ENCODE measurements around the gene PIEZO2.
"Not testable (repeated sequence)": the region's sequence is repeated elsewhere in the genome, so short reads cannot be mapped to it uniquely, and the experiment has no call there.

The PIEZO2 gene

DNA sequence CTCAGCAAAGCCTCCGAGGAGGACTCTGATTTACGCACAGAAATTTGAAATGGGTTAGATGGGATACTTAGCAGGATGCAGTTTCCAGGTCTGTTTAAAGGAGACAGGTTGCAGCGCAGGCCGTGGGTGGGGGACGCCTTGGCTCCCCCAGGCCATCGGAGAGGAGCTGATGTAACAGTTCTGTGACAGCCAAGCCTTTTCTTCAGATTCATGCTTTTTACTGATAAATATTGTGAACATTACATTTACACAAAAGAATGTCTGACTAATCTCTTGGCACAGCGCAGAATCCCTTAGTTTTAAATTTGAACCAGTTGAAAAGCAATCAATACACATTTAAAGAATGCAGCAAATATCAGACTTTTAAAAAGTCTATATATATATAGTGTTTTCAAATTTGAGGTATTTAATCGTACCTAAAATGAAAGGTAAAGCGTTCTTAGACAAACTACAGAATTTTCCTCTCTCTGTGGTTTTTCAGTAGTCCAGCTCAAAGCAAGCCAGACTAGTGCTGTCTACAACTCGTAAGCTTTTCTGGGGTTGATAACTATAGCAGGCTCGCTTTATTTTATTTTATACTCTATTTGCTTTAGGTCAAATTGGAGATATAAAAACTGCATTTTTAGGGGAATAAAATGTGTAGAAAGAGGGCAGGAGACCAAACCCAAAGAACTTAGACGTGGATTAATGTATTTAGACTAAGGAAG, 221.9 kb downstream of the PIEZO2 start:
- DNase-seq (ENCODE audit: low spot score) = peak; percentile 66

DNA sequence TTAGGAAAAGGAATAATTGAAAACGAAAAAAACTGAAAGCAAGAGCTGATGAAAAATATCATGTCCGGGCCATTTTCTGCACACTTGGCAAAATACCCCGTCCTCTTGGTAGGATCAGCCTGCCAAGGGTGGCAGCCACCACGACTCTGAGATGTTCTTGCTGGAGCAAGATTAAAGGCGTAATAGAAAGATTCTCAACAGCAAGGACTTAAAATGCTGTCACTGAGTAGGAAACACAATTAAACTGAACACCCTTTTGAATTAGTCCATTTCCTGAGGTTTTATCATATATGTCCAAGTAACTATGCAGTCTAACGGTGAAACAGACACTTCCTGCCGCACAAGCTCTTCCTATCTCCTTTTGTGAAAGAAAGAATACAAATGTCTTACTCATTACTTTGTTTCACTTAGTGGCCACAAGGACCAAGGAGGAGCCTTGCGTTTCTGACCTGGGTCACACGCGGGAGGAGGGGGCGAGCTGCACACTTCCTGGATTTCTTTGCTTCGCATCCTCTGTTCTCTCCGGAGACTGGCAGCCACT, 222.7 kb downstream of the PIEZO2 start:
- DNase-seq (ENCODE audit: low spot score) = peak; percentile 48

DNA sequence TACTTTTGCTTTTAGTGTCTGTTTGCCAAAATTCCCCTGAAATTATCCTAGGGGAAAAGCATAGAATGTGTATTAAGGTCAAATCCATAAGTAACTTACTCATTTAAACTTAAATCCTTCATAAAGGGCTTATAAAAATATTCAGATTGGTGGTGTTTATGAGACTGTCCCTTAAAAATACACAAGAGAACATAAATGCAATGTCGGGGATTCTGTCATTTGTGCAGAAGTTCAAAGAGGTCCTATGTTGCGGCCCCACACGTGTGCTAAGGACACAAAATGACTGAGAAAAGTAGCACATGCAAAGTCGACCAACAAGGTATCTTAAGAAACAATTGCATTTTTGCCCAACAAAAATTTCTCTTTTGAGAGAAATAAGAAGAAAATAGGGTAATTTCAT, 225.1 kb downstream of the PIEZO2 start:
- DNase-seq (ENCODE audit: low spot score) = no peak

DNA sequence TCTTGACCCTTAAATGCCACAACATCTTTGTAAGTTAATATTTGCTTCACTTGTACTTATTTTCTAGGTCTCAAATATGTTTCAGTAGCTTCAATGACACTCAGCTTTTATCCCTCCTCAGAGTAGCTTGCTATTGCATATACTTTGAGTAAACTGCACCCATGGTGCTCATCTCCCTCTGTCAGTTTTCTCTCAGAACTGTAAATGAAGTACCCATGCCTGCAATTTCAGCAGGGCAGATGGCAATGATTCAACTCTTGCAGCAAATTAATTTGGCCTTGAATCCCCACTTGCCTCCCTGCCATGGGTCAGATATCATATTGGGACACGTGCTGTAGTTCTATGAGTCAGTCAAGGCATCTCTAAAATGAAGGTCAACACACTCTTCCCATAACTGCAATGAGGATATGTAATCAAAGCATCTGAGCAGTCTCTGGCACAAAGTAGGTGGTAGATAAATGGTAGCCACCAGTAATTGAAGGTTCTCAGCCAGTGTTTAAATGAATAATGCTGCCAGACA, 225.8 kb downstream of the PIEZO2 start:
- DNase-seq (ENCODE audit: low spot score) = no peak

DNA sequence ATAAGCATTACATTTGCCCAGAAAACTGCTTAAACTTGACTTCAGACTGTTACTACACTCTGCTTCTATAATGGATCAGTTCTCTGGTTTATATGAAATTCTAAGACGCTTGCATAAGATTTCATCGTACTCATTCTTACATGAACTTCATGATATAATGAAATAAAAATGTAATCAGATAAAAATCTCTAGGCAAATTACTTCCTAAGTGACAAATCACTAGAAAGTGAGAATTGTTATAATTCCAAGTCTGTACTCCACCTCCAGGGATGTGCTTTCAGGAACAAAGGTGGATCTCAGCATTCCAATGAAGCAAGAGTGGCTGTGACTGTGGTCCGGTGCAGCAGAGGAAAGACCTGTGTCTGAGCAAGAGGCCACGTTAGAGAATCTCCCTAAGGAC, 226.2 kb downstream of the PIEZO2 start:
- no peak for DNase-seq (ENCODE audit: low spot score)

DNA sequence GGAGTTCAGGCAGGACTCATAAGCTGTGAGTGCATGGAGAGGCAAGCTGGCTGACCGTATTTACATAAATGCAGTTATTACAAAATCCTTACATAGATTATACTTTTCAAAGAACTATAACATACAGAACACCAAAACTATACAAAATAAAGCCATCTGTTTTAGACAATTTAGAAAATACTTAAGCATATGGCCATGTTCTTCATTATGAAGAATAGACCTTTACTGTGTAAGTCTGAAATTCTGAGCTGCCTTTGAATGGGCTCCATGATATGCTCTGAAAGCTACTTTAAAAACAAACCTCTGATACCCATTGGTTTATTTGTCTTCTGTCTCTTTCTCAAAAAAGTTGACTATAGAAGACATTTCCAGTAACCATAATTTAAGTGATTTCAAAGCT, 226.7 kb downstream of the PIEZO2 start:
- DNase-seq (ENCODE audit: low spot score) = not testable (repeated sequence)

DNA sequence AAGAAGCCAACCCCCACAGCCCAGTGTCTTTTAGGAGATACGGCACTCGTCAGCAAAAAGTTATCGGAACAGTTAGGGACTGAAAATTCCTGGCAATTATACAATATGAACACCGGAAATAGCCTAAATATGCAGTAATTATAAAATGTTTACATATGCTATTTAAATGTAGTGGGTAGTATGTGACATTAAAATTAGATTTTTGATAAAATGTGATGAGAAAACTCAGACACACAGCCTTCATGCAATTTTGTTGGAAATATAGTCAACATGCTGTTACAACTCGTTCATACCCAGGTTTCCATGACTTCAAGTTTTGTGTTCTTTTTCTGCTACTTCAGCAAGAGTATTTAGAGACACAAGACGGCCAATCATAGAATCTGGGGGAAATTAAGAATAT, 229.1 kb downstream of the PIEZO2 start:
- DNase-seq (ENCODE audit: low spot score) = not testable (repeated sequence)

DNA sequence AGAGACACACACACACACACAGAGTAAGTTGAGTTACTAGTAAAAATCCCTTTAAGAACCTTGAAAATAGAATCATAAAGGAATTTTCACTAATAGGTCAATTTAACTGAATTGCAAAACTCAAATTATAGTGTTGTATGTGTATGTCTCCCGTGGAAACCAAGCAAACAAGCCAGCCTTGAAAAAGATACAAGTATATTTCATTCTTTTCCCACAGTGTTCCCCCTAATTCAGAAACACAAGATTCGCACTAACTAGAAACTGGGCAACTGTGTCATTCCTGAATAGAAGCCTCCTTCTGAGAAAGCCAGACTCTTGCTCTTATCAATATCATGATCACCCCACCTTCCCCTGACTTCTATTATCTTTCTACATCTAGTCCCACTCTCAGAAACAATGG, 229.5 kb downstream of the PIEZO2 start:
- no peak for DNase-seq (ENCODE audit: low spot score)

DNA sequence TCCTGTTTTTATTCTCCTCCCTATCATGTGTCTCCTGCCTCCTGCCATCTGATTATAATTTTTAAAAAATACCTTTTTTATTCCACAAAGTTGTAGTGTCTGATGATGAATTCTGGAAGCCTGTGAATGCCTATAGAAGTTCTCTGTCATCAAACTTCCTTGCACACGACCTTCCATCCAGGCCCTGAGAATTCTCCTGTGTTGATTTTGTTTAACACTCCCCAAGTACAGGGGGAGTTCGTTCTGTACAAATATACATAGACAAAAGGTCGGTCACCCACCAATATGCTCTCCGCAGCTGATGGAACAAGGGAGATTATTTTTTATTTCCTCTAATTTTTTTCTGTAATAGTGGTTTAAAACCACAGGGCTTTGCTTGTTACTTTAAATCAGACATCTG, 232.5 kb downstream of the PIEZO2 start:
- DNase-seq (ENCODE audit: low spot score) = no peak

DNA sequence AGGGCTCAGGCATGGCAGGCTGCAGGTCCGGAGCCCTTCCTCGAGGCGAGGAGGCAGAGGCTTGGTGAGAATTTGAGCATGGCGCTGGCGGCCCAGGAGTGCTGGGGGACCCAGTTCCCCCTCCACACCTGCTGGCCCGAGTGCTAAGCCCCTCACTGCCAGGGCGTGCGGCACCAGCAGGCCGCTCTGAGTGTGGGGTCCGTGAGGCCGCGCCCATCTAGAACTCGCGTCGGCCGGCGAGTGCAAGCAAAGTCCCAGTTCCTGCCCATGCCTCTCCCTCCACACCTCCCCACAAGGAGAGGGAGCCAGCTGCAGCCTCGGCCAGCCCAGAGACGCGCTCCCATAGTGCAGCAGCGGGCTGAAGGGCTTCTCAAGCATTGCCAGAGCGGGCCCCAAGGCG, 233.0 kb downstream of the PIEZO2 start:
- DNase-seq (ENCODE audit: low spot score) = no peak

DNA sequence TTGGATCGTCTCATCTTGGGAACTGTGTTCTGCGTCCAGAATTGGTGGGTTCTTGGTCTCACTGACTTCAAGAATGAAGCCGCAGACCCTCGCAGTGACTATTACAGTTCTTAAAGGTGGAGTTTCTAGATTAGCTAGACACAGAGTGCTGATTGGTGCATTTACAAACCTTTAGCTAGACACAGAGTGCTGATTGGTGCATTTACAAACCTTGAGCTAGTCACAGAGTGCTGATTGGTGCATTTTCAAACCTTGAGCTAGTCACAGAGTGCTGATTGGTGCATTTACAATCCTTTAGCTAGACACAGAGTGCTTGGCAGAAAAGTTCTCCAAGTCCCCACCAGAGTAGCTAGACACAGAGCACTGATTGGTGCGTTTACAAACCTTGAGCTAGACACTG, 233.6 kb downstream of the PIEZO2 start:
- DNase-seq (ENCODE audit: low spot score) = not testable (repeated sequence)

DNA sequence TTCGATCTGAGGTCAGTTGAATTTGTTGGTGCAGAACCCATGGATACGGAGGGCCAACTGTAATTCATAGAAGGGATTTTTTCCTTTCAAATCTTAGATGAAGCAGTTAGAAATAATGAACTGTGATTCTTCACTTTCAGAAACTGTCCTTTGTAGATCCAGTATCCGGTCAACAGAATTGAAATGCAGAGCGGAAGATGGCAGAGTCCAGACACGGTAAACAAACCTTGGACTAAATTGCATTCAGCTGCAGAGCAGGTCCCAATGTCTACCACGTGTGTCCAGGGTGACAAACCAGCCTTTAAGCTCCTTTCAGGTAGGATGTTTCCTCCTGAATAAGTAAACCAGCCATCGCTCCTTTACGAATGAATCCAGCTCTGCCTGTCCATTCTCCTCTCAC, 234.8 kb downstream of the PIEZO2 start:
- not testable (repeated sequence) for DNase-seq (ENCODE audit: low spot score)

DNA sequence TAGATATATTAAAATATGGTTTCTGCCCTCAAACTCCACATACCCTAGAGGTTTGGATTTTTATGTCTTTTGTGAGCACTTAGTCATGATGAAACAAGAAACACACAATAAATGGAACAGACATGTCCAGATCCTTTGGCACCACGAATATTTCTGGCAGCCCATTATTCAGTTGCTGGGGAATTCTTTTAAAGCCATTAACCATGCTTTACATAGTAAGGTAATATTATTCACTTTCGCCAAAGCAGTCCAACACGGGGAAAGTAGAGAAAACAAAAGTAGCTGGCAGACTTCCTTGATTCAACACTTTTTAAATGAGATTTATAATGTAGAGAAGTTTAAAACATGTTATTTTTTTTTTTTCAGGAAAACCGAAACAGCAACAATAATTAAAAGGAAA, 235.4 kb downstream of the PIEZO2 start:
- DNase-seq (ENCODE audit: low spot score) = no peak

DNA sequence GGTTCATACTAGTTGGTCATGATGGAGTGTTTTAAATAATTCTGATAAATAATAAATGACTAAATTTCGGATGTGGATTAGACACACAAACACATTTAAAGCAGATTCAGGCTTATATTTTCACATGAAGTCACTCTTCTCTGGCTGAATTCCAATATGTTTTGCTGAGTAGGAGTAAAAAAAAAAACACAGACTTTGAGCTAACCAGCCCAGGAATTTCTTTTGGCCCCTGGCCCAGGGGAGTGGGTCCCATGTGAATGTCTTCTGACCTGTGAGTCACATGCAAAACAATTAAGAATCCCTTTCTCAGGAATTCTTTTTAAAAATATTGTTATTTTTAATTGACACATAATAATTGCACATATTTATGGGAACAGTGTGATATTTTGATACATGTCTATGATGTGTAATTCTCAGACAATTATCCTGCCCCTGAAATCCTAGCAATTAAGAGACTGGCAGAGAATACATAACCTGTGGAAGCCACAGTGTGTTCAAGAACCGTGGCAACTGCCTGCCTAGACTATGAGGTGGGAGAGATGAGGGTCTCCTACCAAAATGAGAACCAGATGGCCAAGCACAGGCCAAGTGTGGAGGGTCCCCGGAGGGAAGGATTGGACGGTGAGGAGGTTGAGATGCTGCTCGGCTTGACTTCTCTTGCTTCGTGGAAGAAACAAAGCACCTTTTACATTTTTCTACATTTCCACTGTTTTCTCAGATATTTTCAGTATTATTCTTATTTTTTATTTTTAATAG, 236.4 kb downstream of the PIEZO2 start:
- peak; percentile 25 for DNase-seq (ENCODE audit: low spot score)

DNA sequence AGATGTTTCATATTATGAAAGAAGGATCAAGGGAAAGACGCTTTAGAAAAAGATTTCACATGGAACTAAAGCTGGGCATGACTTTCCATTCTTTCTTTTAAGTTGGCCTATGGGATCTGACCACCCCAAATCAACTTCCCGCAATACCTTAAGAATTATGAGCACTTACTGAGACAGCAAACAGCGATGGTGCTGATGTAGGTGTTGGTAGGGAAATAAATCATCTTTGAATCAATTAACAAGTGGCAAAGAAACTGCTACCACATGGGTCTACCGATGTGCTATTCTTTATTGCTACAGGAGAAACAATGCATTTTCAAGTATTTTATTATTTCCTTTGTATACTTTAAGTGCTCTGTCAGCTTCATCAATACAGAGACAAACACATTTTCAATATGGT, 239.6 kb downstream of the PIEZO2 start:
- no peak for DNase-seq (ENCODE audit: low spot score)

DNA sequence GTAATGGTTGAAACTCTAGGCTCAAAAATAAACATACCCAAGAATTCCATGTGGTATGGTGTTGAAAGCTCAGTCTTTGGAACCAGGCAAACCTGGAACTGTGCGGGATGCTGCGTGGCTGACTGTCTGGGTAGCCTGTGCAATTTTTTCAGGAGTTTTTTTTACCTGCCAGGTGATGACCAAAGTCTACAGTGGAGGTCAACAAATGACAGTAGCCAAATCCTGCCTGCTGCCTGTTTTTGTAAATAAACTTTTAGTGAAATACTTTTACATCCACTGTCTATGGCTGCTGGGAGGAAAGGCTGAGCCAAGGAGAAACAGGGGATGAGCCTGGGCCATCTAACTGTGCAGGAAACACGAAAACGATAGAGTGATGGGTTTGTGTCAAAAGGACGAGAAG, 240.6 kb downstream of the PIEZO2 start:
- no peak for DNase-seq (ENCODE audit: low spot score)

DNA sequence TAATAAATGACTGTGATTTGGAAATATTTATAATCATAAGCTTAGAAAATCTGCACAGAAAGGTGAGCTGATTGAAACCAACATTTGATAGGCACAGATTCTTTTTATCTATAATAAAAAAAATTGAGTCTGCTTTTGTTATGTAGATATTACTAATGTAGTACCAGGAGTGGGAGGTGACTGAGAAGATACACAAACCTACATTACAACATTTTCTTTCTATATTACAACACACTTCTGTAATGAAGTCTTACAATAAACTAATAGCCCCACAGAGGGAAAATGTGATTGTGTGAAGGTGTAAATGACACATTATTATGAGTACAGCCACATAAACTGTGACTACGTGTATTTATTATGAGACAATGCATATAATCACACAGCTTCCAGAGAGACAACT, 241.6 kb downstream of the PIEZO2 start:
- no peak for DNase-seq (ENCODE audit: low spot score)

DNA sequence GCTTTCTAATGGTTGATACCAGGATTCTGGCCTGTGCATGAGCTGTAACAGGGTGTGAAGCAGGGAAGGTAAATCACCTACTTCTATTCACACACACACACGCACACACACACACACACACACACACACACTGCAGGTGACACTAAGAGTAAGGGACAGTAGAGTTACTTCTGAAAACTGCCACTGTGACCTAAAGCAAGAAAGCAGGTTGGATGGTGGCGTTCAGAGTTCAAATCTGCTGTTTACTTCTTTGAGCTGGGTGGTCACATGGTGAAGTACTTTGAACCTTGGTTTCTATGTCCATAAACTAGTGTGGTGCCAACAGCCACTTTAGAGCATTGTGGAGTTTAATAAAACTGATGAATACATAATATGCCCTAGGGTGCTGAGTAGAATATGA, 248.0 kb downstream of the PIEZO2 start:
- DNase-seq (ENCODE audit: low spot score) = no peak

DNA sequence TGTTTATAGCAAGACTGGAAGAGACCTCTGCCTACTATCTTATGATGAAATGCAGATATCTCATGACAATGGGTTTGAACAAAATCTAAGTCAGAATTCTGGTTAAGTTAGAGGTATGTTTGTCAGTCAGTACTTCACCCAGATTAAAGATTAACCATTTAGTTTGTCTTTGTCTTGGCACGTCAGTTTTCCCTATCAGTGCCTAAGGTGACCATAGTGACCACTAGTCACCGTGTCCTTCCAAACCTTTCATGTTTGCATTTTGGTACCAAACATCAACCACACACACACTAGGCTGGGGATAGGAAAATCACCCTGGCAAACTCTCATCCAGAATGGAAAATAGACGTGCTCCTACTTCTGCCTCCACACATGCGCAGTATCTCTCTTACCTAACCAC, 248.9 kb downstream of the PIEZO2 start:
- DNase-seq (ENCODE audit: low spot score) = no peak

DNA sequence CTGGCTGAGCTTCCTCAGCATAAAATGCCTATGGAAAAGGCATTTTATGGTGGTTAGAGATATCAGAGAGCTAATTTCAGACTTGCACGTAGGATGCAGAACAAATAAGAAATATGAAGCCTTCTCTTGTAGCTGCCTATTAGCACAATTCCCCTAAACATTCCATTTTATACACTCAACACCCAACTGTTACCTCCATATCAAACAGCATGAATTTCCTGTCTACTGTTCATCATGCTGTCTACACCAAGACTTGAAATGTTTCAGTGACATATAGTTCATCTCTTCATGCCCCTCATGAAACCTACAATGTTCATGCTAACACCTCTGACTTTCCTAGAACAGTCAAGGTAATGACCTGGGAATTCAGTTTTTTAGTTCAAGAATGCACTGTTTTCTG, 249.9 kb downstream of the PIEZO2 start:
- DNase-seq (ENCODE audit: low spot score) = no peak

DNA sequence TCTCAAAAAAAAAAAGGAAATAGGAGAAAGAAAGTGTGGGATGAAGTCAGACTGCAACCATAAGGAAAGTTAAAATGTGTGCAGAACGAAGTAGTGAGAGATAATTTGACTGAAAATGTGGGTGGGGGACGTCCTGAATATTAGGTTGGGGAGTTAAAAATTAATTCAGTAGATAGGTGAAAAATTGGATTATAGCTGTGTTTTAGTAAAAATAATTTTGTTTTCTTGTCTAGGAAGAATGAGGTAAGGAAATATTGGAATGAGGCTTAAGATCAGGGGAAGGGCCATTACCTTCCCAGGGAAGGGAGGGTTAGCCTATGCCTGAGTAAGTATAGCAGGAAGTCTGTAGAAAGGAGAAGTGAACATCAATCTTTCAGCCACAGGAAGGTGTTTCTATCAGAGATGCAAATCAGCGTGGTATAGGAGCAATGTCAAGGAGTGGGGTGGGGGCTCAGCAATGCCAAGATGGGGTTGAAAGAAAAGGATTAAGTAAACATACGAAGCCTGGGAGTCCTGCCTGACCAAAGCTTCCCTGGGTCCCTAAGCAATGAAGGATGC, 250.9 kb downstream of the PIEZO2 start:
- DNase-seq (ENCODE audit: low spot score) = no peak

DNA sequence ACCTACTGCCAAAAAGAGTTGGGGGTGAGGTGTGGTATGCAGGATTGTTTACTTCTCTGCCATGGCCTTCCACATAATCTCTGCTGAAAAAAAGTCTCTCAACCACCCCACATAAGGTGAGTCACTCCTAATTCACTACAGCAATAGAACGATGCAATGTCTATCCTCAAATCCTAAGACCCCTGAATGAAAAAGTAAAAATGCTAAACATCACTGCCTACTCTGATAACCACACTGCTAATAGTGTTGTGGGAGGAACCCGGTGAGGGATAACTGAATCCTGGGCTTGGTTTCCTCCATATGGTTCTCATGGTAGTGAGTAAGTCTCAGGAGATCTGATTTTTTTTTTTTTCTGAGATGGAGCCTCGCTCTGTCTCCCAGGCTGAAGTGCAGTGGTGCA, 252.5 kb downstream of the PIEZO2 start:
- no peak for DNase-seq (ENCODE audit: low spot score)

DNA sequence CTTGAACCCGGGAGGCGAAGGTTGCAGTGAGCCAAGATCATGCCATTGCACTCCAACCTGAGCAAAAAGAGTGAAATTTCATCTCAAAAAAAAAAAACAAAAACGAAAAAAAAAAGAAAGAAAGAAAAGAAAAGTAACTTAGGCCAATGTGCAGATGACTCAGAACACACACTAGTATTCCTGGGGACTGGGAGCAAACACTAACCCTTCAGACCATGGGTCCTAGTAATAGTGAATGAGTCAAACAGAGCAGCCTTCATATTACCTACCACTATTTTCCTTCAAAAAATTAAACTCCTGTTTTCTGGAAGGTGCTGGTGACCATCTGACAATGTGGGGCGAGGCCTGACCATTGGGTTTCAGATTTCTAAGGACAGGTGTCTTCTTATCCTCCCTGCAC, 253.4 kb downstream of the PIEZO2 start:
- DNase-seq (ENCODE audit: low spot score) = no peak
